HG03139 (cell line): ENCODE measurements around the gene LRRC59.
"Not testable (repeated sequence)": the region's sequence is repeated elsewhere in the genome, so short reads cannot be mapped to it uniquely, and the experiment has no call there.

ENCODE experiments used
- ATAC-seq: cut with Tn5 transposase; IDR thresholded peaks from one replicate; pipeline ENCODE4 v1.9.1; 2021; ENCODE audit not compliant: unreplicated experiment

The LRRC59 gene

DNA sequence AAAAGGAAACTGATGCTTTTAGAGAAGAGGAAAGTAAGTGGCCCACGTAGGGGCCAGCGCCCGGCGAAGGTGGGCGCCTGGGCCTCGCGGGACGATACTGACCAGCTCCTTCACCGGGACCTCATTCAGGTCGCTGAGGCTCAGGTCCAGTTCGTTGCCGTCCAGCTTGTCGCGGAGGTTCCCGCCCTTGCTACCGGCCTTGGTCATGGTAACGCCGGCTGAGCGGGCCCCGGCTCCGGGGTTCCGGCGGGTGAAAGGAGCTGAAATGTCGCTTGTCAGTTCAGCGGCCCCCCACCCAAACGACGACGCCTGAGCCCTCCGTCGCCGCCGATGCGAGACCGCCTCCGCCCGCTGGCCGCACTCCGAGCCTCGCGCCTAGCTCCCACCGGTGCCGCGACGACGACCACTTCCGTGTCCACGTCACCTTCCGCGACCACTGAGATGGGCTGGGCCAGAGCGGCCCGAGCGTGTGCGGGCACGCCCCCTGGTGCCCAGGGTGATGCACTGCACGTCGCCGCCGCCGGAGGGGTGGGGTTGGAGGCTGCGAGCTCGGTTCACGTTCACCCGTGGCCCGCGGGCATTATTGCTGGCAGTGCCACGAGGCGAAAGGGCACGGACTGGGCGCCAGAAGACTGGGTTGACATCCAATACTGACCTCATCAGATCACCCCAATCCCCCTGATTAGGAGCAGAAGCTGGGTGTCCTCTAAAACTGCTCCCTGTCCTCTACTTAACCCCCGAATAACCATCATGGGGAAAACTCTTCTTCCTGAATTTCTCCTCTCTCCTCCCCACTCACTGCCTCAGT, at the start of gene LRRC59:
TSS of gene LRRC59 (minus strand) at position 413 of the 808 bp plus-strand sequence. CDS start at position 207, 206 bp downstream.
- peak; percentile 97 for ATAC-seq

DNA sequence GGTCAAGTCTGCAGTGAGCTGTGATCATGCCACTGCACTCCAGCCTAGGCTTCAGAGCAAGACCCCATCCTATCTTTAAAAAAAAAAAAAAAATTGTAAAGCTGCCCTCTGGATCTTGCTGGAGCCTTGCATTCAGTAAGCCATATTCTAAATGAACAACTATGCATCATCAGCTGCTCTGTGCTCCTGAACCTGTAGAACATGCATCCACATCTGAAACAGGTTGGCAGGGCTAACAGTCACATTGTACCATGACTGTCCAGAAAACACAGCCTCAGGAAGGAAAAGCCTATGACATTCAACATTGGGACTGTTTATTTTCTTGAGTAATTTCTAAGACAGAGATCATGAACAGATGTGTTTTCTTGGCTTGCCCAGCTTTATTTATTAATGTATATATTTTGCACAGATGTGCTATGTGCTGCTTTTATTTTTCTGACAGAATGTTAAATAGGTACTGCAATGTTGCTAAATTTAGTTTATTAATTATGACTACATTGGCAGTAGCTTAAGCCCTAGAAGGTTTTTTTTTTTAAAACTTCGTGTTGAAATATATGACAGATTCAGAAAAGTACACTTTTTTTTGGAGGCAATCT, 48.5 kb upstream of the LRRC59 start:
- no peak for ATAC-seq

DNA sequence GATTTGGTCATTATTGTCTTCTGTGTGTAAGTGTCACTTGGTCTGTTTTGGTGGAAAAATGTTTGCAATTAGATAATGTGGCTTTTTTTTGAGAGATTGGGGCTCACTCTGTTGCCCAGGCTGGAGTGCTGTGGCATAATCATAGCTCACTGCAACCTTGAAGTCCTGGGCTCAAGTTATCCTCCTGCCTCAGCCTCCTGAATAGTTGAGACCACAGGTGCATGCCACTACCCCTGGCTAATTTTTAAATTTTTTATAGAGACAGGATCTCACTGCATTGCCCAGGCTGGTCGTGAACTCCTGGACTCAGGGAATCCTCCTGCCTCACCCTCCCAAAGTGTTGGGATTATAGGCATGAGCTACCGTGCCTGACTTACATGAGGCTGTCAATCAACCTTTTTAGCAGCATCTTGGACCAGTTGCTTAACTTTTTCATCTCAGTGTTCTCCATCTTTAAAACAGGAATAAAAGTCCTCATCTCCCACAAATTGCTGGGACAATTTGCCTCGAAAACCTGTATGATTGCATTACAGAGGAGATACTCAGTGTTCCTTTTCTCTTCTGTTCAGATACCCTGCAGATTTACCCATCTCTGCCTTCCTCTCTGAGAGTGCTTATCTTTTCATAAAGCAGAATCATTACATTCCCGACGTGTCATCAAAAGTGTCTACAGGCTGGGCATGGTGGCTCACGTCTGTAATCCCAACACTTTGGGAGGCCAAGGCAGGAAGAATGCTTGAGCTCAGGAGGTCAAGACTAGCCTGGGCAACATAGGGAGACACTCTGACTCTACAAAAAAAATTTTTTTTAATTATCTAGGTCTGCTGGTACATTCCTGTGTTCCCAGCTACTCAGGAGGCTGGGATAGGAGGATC, 47.8 kb upstream of the LRRC59 start:
- no peak for ATAC-seq

DNA sequence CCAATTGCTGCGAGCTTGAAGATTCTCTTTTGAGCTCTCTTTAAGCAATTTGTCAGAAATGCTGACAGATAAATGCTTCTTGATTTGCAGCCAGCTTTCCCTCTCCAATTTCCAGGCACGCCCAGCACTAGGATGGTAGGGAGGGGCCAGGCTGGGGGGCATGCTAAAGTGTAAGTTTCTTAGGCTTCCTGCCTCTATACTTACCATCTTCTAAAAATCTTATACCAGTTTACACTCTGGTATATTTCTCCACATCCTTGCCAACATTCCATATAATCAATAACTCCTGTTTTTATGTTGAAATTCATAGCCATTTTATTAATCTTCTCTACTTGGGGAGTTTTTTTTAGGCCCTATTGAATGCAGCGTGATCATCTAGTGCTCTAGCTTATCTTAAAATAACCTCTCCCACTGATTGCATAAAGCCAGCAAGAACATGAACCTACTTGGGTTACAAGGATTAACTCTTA, 46.2 kb upstream of the LRRC59 start:
- ATAC-seq: no peak

DNA sequence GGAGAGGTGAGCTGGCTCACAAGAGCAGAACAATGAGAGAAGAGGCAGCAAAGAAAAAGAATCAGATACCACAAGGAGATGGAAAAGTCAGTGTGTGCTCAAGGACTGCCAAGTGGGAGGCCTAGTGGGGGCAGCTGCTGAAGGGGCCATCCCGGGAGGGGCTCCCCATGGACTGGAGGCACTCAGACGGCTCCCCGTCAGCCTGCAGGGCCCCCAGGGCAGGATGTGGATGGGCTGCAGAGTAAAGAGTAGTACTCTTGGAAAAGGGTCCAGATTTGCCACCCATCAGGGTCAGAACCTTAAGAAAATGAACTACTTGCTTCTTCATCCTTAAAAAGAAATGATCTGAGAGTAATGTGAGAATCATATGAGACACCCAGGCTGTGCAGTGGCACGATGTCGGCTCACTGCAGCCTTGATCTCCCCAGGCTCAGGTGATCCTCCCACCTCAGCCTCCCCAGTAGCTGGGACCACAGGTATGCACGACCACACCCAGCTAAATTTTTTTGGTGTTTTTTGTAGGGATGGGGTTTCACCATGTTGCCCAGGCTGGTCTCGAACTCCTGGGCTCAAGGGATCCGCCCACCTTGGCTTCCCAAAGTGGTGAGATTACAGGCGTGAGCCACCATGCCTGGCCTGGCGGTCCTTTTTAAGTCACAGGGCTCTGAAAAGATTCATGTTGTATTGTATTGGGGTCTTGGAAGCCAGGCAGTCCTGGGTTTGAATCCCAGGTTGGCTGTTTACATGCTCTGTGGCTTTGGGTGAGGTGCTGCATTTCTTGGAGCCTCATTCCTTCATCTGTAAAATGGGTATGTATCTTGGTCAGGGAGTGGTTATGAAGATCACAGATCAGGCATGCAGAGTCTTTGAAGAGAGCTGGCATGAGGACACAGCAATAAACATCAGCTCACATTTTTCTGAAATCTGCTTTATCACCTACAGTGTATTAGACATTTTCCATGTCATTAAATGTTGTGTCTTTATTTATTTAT, 43.8 kb upstream of the LRRC59 start:
- no peak for ATAC-seq

DNA sequence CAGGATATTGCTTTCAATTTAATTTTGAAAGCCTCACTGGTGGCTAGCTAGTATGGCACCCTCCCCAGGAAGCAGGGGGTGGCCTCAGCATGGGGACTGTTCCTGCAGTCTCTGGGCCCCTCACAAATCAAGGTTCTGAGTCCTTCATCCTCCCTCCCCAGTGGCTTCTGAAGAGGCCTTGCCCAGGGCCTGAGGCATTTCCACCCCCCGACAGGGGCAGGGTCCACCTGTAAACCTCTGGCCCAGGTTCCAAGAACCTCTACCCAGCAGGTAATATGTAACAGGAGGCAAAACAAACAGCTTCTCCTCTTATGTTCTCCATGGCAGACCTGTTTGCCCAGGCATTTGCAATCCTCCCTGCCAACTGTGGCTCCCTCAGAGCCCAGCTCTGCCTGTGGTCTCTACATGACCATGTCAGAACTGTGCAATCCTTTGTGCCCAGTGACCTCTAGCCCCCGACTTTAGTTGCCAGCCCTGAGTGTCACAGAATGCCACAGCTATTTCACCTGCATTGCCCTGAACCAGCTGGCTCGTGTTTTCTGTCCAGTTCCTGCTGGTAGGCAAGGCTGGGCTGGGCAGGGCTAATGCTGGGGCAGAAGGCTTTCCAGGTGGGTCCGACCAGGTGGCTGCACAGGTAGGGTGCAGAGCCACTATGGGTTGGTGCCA, 43.0 kb upstream of the LRRC59 start:
- no peak for ATAC-seq

DNA sequence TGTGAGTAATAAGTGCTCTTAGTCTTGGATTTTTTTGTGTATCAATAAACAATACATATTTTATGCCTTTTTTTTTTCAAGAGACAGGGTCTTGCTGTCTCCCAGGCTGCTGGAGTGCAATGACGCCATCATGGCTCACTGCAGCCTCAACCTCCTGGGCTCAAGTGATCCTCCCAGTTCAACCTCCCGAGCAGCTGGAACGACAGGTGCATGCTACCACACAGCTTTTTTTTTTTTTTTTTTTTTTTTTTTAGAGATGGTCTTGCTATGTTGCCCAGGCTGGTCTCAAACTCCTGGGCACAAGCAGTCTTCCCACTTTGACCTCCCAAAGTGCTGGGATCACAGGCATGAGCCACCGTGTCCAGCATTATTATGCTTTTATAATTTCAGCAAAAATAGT, 41.7 kb upstream of the LRRC59 start:
- ATAC-seq: no peak

DNA sequence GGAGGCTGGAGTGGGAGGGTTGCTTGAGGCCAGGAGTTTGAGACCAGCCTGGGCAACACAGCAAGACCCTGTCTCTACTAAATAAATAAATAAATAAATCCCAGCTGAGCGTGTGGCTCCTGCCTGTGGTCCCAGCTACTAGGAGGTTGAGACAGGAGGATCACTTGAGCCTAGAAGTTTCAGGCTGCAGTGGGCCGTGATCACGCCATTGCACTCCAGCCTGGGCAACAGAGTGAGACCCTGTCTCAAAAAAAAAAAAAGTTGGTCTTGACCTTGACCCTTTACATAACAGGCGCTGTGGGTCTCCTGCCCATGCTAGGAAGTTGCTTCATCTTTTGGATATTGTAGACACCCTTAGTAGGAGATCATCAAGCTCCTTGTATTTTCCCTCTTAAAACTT, 40.1 kb upstream of the LRRC59 start:
- ATAC-seq: no peak

DNA sequence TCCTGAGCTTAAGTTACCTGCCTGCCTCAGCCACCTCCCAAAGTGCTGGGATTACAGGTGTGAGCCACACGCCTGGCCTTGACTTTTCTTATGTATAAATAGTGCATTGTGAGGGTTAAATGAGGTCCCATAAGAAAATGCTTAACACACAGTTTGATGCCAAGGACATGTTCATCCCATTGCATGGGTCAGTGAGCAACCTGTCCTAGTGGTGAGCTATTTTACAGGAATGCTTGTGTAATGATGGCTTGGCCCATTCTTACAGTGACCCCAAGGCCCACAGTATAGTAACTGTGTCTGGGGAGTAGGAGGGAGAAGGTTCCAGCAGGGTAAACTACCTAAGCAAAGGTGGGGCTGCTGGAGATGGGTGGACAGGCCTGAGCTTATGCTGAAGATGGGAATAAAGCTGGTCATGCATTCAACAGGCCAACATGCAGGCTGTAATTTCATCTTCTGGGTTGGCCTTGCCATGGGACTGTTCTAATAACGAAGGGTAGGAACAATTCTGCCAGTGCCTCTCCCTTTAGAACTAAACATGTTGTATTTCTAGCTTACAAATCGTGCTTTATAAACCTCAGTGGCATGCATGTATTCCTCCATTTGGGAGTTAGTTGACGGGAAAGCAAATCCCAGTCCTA, 34.9 kb upstream of the LRRC59 start:
- ATAC-seq: no peak

DNA sequence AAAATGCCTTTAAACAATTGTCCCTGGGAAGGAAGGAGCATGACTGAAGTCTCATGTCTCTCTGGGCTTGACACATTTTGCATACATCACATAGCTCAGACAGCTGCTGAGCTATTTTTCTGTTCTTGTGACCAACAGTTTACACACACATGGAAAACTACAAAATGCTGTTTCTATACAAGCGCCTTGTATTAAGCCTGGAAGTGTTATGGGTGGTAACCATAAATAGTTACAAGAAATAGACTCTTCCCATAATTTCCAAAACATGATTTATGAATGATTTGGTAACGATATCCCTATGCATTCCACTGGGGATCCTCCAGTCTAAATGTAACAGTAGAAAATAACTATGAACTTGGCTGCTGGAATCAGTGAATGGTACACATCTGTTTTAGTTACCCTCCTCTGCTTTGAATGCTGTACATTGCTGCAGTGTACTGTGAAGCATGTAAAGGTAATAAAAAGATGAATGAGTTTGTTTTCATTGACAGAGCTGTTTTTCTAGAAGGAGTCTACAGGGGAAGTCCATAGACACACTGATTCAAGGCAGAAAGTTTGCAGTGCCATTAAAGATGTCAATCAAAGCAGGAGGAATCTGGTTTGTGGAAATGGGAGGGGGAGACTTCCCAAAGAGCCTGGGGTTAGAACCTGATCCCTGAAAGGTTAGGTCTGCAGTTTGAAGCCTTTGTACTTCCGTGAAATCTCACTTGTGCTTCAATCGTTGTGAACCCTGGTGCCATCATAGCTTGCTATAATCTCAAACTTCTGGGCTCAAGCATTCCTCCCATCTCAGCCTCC, 33.7 kb upstream of the LRRC59 start:
- no peak for ATAC-seq

DNA sequence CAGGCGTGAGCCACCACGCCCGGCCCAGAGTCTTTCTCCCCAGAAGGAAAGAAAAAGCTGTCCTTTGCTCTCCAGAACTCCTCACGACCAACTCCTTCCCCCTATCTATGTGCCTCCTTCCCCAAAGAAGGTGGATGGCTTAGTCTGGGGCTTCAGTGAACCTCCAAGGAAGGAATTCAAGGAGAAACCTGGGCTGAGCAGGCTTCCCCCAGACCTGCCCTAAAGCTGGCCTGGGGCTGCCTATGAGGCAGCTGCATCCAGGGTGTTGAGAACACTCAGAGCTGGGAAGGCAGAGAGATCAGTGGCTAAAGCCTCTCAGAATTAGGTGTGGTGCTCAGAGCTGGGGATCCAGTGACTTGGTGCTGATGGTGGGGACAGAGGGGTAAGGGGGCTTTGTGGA, 32.5 kb upstream of the LRRC59 start:
- ATAC-seq: no peak

DNA sequence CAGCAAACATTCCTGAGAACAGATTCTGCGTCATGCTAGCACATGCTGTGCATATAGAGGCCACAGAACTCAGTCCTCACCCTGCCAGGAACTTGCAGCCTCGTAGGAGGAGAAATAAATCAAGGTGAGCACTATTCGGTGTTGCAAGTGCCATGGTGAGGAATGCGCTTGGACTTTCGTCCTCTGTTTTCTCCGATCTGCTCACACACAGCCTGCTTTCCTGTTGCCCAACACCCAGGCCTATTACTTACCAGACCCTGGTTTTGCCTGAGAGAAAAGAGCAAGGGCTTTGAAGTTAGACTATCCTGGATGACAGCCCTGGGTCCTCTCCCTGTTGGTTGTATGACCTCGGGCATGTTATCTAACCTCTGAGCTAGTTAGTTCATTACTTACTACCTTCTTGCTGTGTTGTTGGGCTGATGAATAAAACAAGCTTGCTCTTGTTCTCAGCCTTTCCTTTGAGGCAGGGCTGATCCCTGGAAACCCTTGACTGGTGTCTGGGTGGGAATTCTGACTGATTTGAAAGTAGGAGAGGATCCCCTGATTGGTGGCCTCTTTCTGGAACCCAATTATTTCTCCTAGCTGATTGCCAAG, 31.6 kb upstream of the LRRC59 start:
- ATAC-seq: no peak

DNA sequence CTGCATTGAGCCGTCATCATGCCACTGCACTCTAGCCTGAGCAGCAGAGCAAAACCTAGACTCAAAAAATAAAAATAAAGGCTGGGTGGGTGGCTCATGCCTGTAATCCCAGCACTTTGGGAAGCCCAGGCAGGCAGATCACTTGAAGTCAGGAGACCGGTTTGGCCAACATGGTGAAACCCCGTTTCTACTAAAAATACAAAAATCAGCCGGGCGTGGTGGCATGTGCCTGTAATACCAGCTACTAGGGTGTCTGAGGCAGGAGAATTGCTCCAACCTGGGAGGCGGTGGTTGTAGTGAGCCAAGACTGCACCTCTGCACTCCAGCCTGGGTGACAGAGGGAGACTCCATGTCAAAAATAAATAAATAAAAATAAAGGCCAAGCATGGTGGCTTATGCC, 30.8 kb upstream of the LRRC59 start:
- not testable (repeated sequence) for ATAC-seq

DNA sequence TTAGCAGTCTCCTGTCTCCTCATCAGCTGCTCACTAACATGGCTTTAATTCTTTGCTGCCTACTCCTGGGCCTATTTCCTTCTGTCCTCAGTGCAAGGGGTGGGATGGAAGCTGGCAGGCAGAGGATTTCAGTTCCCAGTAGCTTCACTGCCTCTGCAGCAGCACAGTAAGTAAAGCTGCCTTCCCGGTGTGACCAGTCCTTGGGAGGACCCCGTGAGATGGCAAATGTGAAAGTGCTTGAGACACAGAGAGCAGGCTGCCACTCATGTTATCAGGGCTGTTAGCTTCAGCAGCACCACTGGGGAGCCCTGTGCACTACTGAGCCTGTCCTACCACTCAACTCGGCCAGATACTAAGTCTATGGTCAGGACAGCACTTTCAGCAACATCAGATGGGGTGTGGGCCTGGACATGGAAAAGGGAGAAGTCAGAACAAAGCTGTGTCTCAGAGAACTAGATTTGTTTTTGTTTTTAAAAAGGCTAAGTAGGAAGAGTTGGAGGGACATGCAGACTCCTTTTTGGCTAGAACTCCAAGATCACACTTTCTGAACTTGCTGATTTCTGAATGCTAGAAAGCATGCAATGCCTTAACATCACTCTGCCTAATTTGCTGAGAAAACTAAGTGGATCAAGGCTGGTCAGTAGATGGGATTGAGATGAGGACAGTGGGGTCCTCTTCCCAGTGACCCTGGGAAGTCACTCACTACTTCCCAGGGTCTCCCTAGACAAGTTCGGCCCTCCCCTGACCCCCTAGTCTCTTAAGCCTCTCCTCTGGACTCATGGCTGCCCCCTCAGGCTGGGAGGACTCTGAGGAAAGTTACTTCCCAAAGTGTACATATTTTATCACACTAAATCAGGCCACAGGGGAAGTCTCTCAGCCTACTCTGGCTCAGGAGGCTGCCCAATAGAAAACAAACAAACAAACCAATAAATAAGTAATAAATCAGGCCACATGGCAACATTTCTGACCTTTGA, 29.8 kb upstream of the LRRC59 start:
- no peak for ATAC-seq

DNA sequence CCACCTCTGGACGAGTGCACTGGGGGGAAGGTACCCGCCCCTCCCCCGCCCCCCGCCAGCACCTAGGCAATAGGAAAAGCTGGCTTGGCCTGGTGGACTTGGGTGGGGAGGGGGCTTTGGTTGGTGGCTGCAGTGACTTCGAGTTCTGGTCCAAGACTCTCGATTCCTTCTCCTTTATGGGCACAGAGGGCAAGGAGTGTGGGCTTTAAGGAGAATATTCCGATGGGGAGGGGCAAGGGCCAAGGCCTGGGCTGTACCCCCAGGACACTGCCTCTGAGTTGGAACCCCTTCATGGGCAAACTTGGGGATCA, 29.1 kb upstream of the LRRC59 start:
- ATAC-seq: no peak

DNA sequence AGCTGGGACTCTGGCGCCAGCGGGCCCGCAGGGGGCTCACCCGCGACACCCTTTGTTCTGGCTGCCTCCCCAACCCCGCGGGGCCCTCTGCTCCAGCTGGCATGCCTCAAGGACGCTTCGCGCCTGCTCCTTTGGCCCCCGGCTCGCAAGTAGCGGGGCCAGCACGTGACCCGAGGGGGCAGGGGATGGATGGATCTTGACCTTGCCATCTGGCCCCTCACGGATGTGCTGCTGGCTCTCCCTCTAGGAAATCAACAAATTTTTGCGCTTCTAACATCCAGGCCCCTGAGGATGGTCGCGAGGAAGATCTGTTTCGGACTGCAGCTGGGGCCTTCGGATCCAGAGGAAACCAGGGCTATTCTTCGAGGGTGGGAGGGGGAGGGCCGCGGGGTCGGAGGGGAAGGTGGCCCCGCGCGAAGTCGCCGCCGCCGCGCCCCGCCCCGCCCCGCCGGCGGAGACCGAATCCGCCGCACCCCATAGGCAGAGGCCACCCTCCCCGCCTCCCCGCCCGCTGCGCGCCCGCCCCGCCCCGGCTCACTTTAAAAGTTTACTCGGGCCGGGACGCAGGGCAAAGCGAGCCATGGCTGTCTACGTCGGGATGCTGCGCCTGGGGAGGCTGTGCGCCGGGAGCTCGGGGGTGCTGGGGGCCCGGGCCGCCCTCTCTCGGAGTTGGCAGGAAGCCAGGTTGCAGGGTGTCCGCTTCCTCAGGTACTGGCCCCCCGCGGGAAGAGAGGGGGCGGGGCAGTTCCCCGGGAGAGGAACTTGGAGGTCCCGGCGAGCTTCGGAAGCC, 28.6 kb upstream of the LRRC59 start, which contains the start of gene ACSF2:
TSS of gene ACSF2 (plus strand) at position 537 of the 790 bp plus-strand sequence. CDS start at position 581, 44 bp downstream.
- ATAC-seq: peak; percentile 60
